MM.1S (cell line): ENCODE results near the gene MDM1.

Experiments used
- DNase-seq: peaks from one replicate; pipeline ENCODE4 v3.0.0-alpha.2; 2015
- H2AFZ ChIP-seq: fragments of 300-600 bp; sonication (generic); 2 replicates; pipeline ENCODE4 v1.6.0; 2016; ENCODE audit warnings: antibody characterized with exemption, low read length
- H3F3A ChIP-seq: fragments of 300-600 bp; sonication (generic); 2 replicates; pipeline ENCODE4 v1.6.1; 2016; ENCODE audit warnings: mild to moderate bottlenecking, antibody characterized with exemption, low read length, moderate library complexity, mixed read lengths; ENCODE audit not compliant: insufficient read depth
- H3K27ac ChIP-seq: fragments of 300-600 bp; sonication (generic); 2 replicates; pipeline ENCODE4 v1.5.1; 2016; ENCODE audit warnings: mild to moderate bottlenecking, low read length
- H3K27me3 ChIP-seq: fragments of 300-600 bp; sonication (generic); replicated peaks from 2 replicates; pipeline ENCODE4 v1.6.0; 2016; ENCODE audit warnings: low read length; ENCODE audit not compliant: insufficient read depth
- H3K36me3 ChIP-seq: fragments of 300-600 bp; sonication (generic); replicated peaks from 2 replicates; pipeline ENCODE4 v1.6.1; 2016; ENCODE audit warnings: mild to moderate bottlenecking, low read length, mixed read lengths; ENCODE audit not compliant: insufficient read depth
- H3K4me1 ChIP-seq: fragments of 300-600 bp; sonication (generic); 2 replicates; pipeline ENCODE4 v1.6.1; 2016; ENCODE audit warnings: low read length, mixed read lengths
- H3K4me2 ChIP-seq: fragments of 300-600 bp; sonication (generic); 2 replicates; pipeline ENCODE4 v1.6.0; 2016; ENCODE audit warnings: low read depth, low read length
- H3K4me3 ChIP-seq: fragments of 300-600 bp; sonication (generic); 2 replicates; pipeline ENCODE4 v1.5.1; 2016; ENCODE audit warnings: low read length, mixed read lengths
- H3K79me2 ChIP-seq: fragments of 300-600 bp; sonication (generic); 2 replicates; pipeline ENCODE4 v1.6.1; 2016; ENCODE audit warnings: mixed run types, low read length, mixed read lengths
- H3K9ac ChIP-seq: fragments of 300-600 bp; sonication (generic); 2 replicates; pipeline ENCODE4 v1.6.1; 2016; ENCODE audit warnings: low read length, mixed read lengths
- H3K9me2 ChIP-seq: fragments of 300-600 bp; sonication (generic); replicated peaks from 2 replicates; pipeline ENCODE4 v1.6.1; 2016; ENCODE audit warnings: mild to moderate bottlenecking, low read length, mixed read lengths; ENCODE audit not compliant: insufficient read depth
- H3K9me3 ChIP-seq: fragments of 300-600 bp; sonication (generic); replicated peaks from 2 replicates; pipeline ENCODE4 v1.6.1; 2016; ENCODE audit warnings: mild to moderate bottlenecking, low read length, mixed read lengths; ENCODE audit not compliant: insufficient read depth
- H4K20me1 ChIP-seq: fragments of 300-600 bp; sonication (generic); 2 replicates; pipeline ENCODE4 v1.6.1; 2016; ENCODE audit warnings: mild to moderate bottlenecking, low read length, moderate library complexity, mixed read lengths; ENCODE audit not compliant: insufficient read depth
- EZH2 ChIP-seq: fragments of 300-600 bp; sonication (generic); optimal IDR thresholded peaks from 2 replicates; pipeline ENCODE3; 2017; ENCODE audit warnings: low read depth, mild to moderate bottlenecking, antibody characterized with exemption, low read length, mixed read lengths
- EZH2phosphoT487 ChIP-seq: fragments of 300-600 bp; sonication (generic); IDR thresholded peaks from 2 replicates; pipeline ENCODE4 v1.6.1; 2018; ENCODE audit warnings: antibody characterized with exemption, low read length
- TF ChIP-seq, protein P1 (sequence below): fragments of 300-600 bp; sonication (generic); IDR thresholded peaks from 2 replicates; pipeline ENCODE4 v1.5.1; 2016; ENCODE audit warnings: antibody characterized with exemption, low read length, mixed read lengths

Gene MDM1

GRCh38 chr12:68272732-68273131 lies 59.4 kb downstream of the MDM1 start:
- no peak for TF ChIP-seq EZH2phosphoT487
- no peaks in the 10 kb centered on the region for H3K36me3 ChIP-seq
- no peak overlapping the region for H3K27ac ChIP-seq
- no peak overlapping the region for H3K9ac ChIP-seq
- no peaks in the 10 kb centered on the region for H3K79me2 ChIP-seq
- H3K27me3 ChIP-seq, result no peaks in the 10 kb centered on the region
- H4K20me1 ChIP-seq, result no peaks in the 10 kb centered on the region
- H2AFZ ChIP-seq, result no peak overlapping the region
- H3K9me3 ChIP-seq, result no peaks in the 10 kb centered on the region
- H3K4me1 ChIP-seq, result no peaks in the 10 kb centered on the region
- no peaks in the 10 kb centered on the region for H3F3A ChIP-seq
- DNase-seq, result no peak
- no peak overlapping the region for H3K4me3 ChIP-seq
- no peaks in the 10 kb centered on the region for H3K9me2 ChIP-seq
- H3K4me2 ChIP-seq, result no peak overlapping the region

DNA sequence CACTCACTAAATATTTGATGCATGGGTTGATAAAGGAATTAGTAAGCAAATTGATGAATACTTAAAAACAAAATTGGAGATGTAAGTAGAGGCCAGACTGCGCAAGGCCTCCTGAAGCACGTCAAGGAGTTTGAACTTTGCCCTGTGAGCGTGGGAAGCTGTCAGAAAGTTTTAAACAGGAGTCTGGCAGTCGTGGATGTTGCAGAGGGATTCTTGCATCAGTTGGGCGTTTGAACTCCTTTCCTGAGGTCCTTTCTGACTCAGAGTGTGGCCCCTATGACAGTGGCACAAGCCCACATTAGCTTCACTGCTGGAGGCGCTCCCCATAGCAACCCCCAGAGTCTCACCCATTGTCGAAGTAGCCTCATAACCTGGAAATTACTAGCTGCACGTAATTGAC lies 60.8 kb downstream of the MDM1 start:
- Histone ChIP-seq H3K27ac (no peak overlapping the region), H3K9me3 (no peaks in the 10 kb centered on the region), H2AFZ (no peak overlapping the region), H3K9me2 (no peaks in the 10 kb centered on the region), H3K4me3 (no peak overlapping the region), H3K9ac (no peak overlapping the region), H3K4me2 (no peak overlapping the region), H3K36me3 (no peaks in the 10 kb centered on the region), H3K79me2 (no peaks in the 10 kb centered on the region), H4K20me1 (no peaks in the 10 kb centered on the region), H3F3A (no peaks in the 10 kb centered on the region), H3K4me1 (no peaks in the 10 kb centered on the region), H3K27me3 (no peaks in the 10 kb centered on the region)
- TF ChIP-seq, protein P1, sequence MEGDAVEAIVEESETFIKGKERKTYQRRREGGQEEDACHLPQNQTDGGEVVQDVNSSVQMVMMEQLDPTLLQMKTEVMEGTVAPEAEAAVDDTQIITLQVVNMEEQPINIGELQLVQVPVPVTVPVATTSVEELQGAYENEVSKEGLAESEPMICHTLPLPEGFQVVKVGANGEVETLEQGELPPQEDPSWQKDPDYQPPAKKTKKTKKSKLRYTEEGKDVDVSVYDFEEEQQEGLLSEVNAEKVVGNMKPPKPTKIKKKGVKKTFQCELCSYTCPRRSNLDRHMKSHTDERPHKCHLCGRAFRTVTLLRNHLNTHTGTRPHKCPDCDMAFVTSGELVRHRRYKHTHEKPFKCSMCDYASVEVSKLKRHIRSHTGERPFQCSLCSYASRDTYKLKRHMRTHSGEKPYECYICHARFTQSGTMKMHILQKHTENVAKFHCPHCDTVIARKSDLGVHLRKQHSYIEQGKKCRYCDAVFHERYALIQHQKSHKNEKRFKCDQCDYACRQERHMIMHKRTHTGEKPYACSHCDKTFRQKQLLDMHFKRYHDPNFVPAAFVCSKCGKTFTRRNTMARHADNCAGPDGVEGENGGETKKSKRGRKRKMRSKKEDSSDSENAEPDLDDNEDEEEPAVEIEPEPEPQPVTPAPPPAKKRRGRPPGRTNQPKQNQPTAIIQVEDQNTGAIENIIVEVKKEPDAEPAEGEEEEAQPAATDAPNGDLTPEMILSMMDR, result no peak
- TF ChIP-seq EZH2phosphoT487 (no peak), EZH2 (no peak)
- no peak for DNase-seq

- TF ChIP-seq, protein P1, result no peak
- TF ChIP-seq EZH2 (no peak), EZH2phosphoT487 (no peak)
- H3K4me2 ChIP-seq, result no peak overlapping the region
- no peaks in the 10 kb centered on the region for H3K4me1 ChIP-seq
- no peaks in the 10 kb centered on the region for H3K36me3 ChIP-seq
- H3K27ac ChIP-seq, result no peak overlapping the region
- no peak for DNase-seq
- no peaks in the 10 kb centered on the region for H3K79me2 ChIP-seq
- H4K20me1 ChIP-seq, result no peaks in the 10 kb centered on the region
- no peak overlapping the region for H3K4me3 ChIP-seq
- H3K27me3 ChIP-seq, result no peaks in the 10 kb centered on the region
- H2AFZ ChIP-seq, result no peak overlapping the region
- H3K9me2 ChIP-seq, result no peaks in the 10 kb centered on the region
- H3K9ac ChIP-seq, result no peak overlapping the region
- no peaks in the 10 kb centered on the region for H3F3A ChIP-seq
- no peaks in the 10 kb centered on the region for H3K9me3 ChIP-seq
Observed at GRCh38 chr12:68270358-68270757, 61.8 kb downstream of the MDM1 start.

- H3K36me3 ChIP-seq, result no peaks in the 10 kb centered on the region
- DNase-seq, result no peak
Observed at GRCh38 chr12:68269779-68270178, 62.4 kb downstream of the MDM1 start.

More at GRCh38 chr12:68269779-68270178, 62.4 kb downstream of the MDM1 start:
- Histone ChIP-seq H2AFZ (no peak overlapping the region), H3K4me1 (no peaks in the 10 kb centered on the region), H3K4me3 (no peak overlapping the region), H3F3A (no peaks in the 10 kb centered on the region), H3K9me2 (no peaks in the 10 kb centered on the region), H3K27me3 (no peaks in the 10 kb centered on the region), H3K9ac (no peak overlapping the region), H3K27ac (no peak overlapping the region), H3K9me3 (no peaks in the 10 kb centered on the region), H3K4me2 (no peak overlapping the region), H4K20me1 (no peaks in the 10 kb centered on the region), H3K79me2 (no peaks in the 10 kb centered on the region)
- no peak for TF ChIP-seq EZH2phosphoT487
- no peak for TF ChIP-seq EZH2
- TF ChIP-seq, protein P1, result no peak
